Measurements from ENCODE around the gene LIN37. TPM values are rescaled to one million over a fixed set of nuclear protein-coding genes. Genes with fewer than 3 reads are reported as not detected.

LIN37 gene
- total and polyA plus RNA-seq, 2 experiments from 2014 or later, result 12.0 to 13.6 TPM

- Histone ChIP-seq H3K4me2 (peak overlapping the region; percentile 77), H3K9me2 (replicated peaks; ENCODE audit: insufficient read depth) (no peaks in the 10 kb centered on the region), H3K79me2 (peaks cover 28% of the 10 kb centered on the region), H3K9me3 (ENCODE audit: low read depth) (no peaks in the 10 kb centered on the region), H3K36me3 (replicated peaks; ENCODE audit: insufficient read depth, low read depth) (no peaks in the 10 kb centered on the region), H4K20me1 (ENCODE audit: insufficient read depth, poor library complexity, severe bottlenecking) (no peaks in the 10 kb centered on the region), H3K27me3 (no peaks in the 10 kb centered on the region), H3K4me1 (ENCODE audit: insufficient read depth) (peaks cover 15% of the 10 kb centered on the region), H3K4me3 (peak overlapping the region; percentile 34), H2AFZ (peak overlapping the region; percentile 60), H3K27ac (peak overlapping the region; percentile 98)
- WGBS (ENCODE audit: low lambda C conversion rate, missing lambda C conversion rate), result 10% methylated on average over 39 of the region's 41 CpGs
- DNase-seq (ENCODE audit: low spot score), result peak; percentile 98
- TF ChIP-seq EZH2phosphoT487 (IDR thresholded peaks at IDR 0.05; ENCODE audit: low read depth, severe bottlenecking, unreplicated experiment), result no peak
- peak; percentile 54 for TF ChIP-seq CTCF (IDR thresholded peaks at IDR 0.05; ENCODE audit: poor library complexity)
- no peak for TF ChIP-seq EZH2 (IDR thresholded peaks at IDR 0.05; ENCODE audit: borderline replicate concordance)
Observed at GRCh38 chr19:35744430-35745327, 3.7 kb upstream of the LIN37 start.

- Histone ChIP-seq H3K27me3 (no peaks in the 10 kb centered on the region), H3K4me2 (peak within 1 kb of the TSS; percentile 93), H3K36me3 (replicated peaks; ENCODE audit: insufficient read depth, low read depth) (no peaks in the 10 kb centered on the region), H2AFZ (peak within 1 kb of the TSS; percentile 60), H3K4me3 (peak within 1 kb of the TSS; percentile 48), H3K79me2 (peaks cover 35% of the 10 kb centered on the region), H3K9me3 (ENCODE audit: low read depth) (no peaks in the 10 kb centered on the region), H3K9me2 (replicated peaks; ENCODE audit: insufficient read depth) (no peaks in the 10 kb centered on the region), H4K20me1 (ENCODE audit: insufficient read depth, poor library complexity, severe bottlenecking) (no peaks in the 10 kb centered on the region), H3K4me1 (ENCODE audit: insufficient read depth) (peaks cover 15% of the 10 kb centered on the region), H3K27ac (peak within 1 kb of the TSS; percentile 98)
- DNase-seq (ENCODE audit: low spot score), result peak; percentile 100
- no peak for TF ChIP-seq EZH2 (IDR thresholded peaks at IDR 0.05; ENCODE audit: borderline replicate concordance)
- no peak for TF ChIP-seq CTCF (IDR thresholded peaks at IDR 0.05; ENCODE audit: poor library complexity)
- no peak for TF ChIP-seq EZH2phosphoT487 (IDR thresholded peaks at IDR 0.05; ENCODE audit: low read depth, severe bottlenecking, unreplicated experiment)
- 1% methylated on average over 40 of the region's 40 CpGs for WGBS (ENCODE audit: low lambda C conversion rate, missing lambda C conversion rate)
Observed at GRCh38 chr19:35745328-35746086, 2.9 kb upstream of the LIN37 start, which contains the start of the genes PSENEN and U2AF1L4. TSS of gene PSENEN (plus strand) at chr19:35745651. CDS start at chr19:35745931, 280 bp downstream. TSS of gene U2AF1L4 (minus strand) at chr19:35745418. CDS start at chr19:35745391, 27 bp downstream.

GRCh38 chr19:35746087-35746462 lies 2.3 kb upstream of the LIN37 start:
- H2AFZ ChIP-seq, result peak overlapping the region; percentile 22

More at GRCh38 chr19:35746087-35746462, 2.3 kb upstream of the LIN37 start:
- Histone ChIP-seq H4K20me1 (ENCODE audit: insufficient read depth, poor library complexity, severe bottlenecking) (no peaks in the 10 kb centered on the region), H3K27ac (peak overlapping the region; percentile 73), H3K4me2 (peak overlapping the region; percentile 93), H3K27me3 (no peaks in the 10 kb centered on the region), H3K79me2 (peaks cover 35% of the 10 kb centered on the region), H3K9me3 (ENCODE audit: low read depth) (no peaks in the 10 kb centered on the region), H3K9me2 (replicated peaks; ENCODE audit: insufficient read depth) (no peaks in the 10 kb centered on the region), H3K36me3 (replicated peaks; ENCODE audit: insufficient read depth, low read depth) (no peaks in the 10 kb centered on the region), H3K4me3 (peak overlapping the region; percentile 48), H3K4me1 (ENCODE audit: insufficient read depth) (peaks cover 15% of the 10 kb centered on the region)
- TF ChIP-seq CTCF (IDR thresholded peaks at IDR 0.05; ENCODE audit: poor library complexity) (no peak), EZH2phosphoT487 (IDR thresholded peaks at IDR 0.05; ENCODE audit: low read depth, severe bottlenecking, unreplicated experiment) (no peak), EZH2 (IDR thresholded peaks at IDR 0.05; ENCODE audit: borderline replicate concordance) (no peak)
- WGBS (ENCODE audit: low lambda C conversion rate, missing lambda C conversion rate), result 0% methylated on average over 4 of the region's 4 CpGs
- no peak for DNase-seq (ENCODE audit: low spot score)

Measured in hepatocyte (in vitro differentiated cells).